ENCODE data around the gene EDEM1.

EDEM1 gene

DNA sequence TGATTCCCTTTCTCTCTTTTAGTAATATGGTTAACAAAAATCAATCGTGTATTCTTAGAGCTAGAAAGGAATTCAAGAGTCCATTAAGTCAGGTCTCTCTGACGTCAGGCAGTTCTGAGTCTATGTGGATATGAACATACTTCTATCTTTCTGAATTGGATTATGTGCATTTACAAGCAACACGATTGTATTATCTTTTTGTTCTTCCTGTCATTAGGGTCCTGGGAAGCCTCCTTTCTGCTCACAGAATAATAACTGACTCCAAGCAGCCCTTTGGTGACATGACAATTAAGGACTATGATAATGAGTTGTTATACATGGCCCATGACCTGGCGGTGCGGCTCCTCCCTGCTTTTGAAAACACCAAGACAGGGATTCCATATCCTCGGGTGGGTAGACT is 14.0 kb downstream of the EDEM1 start:
- TF ChIP-seq, protein P1, sequence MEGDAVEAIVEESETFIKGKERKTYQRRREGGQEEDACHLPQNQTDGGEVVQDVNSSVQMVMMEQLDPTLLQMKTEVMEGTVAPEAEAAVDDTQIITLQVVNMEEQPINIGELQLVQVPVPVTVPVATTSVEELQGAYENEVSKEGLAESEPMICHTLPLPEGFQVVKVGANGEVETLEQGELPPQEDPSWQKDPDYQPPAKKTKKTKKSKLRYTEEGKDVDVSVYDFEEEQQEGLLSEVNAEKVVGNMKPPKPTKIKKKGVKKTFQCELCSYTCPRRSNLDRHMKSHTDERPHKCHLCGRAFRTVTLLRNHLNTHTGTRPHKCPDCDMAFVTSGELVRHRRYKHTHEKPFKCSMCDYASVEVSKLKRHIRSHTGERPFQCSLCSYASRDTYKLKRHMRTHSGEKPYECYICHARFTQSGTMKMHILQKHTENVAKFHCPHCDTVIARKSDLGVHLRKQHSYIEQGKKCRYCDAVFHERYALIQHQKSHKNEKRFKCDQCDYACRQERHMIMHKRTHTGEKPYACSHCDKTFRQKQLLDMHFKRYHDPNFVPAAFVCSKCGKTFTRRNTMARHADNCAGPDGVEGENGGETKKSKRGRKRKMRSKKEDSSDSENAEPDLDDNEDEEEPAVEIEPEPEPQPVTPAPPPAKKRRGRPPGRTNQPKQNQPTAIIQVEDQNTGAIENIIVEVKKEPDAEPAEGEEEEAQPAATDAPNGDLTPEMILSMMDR (conservative IDR thresholded peaks at IDR 0.05; ENCODE audit: low read length): no peak
- no peak for TF ChIP-seq EZH2phosphoT487 (IDR thresholded peaks at IDR 0.05; ENCODE audit: borderline replicate concordance)
- Histone ChIP-seq H3K9ac (ENCODE audit: low read depth, low read length, poor library complexity, severe bottlenecking) (no peak overlapping the region), H2AFZ (ENCODE audit: low read length) (no peak overlapping the region), H4K20me1 (ENCODE audit: insufficient read depth, low read length, poor library complexity, severe bottlenecking) (no peaks in the 10 kb centered on the region), H3K4me3 (ENCODE audit: low read length, poor library complexity, severe bottlenecking) (no peak overlapping the region), H3K9me2 (replicated peaks; ENCODE audit: low read depth, low read length) (no peaks in the 10 kb centered on the region), H3K36me3 (ENCODE audit: insufficient read depth, low read length) (peaks cover 78% of the 10 kb centered on the region), H3K4me2 (ENCODE audit: low read depth, low read length, poor library complexity, severe bottlenecking) (no peak overlapping the region), H3K27me3 (ENCODE audit: insufficient read depth, low read length, poor library complexity, severe bottlenecking) (no peaks in the 10 kb centered on the region), H3K9me3 (ENCODE audit: insufficient read depth, low read depth, low read length) (no peaks in the 10 kb centered on the region), H3F3A (ENCODE audit: low read depth) (0 out of 2 replicates have a peak, but pooled peaks cover 3% of the 10 kb centered on the region), H3K4me1 (ENCODE audit: insufficient read depth, low read length, poor library complexity, severe bottlenecking) (peaks cover 27% of the 10 kb centered on the region), H3K79me2 (ENCODE audit: insufficient read depth, low read length) (peaks cover 33% of the 10 kb centered on the region)

DNA sequence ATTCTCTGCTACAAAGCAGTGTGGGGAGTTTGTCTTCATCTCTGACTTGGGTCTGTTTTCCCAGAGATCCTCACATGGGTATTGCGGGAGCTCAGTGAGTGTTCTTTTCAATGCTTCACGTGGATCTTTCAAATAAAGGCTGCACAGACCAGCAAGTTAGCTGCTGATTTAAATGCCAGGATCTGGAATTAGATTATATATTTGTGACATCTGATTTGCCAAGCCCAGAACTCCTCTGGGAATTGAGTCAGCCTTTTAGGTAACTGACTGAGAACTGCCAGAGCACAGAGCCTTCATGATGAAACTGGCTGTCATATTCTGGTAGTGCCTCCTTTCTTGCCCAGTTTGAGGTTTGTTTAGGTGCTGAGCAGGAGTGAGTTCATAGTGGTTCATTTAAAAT is 14.7 kb downstream of the EDEM1 start:
- Histone ChIP-seq H2AFZ (ENCODE audit: low read length) (no peak overlapping the region), H3K4me3 (ENCODE audit: low read length, poor library complexity, severe bottlenecking) (no peak overlapping the region), H3K4me1 (ENCODE audit: insufficient read depth, low read length, poor library complexity, severe bottlenecking) (peaks cover 20% of the 10 kb centered on the region), H3K4me2 (ENCODE audit: low read depth, low read length, poor library complexity, severe bottlenecking) (no peak overlapping the region), H3K9me2 (replicated peaks; ENCODE audit: low read depth, low read length) (no peaks in the 10 kb centered on the region), H3K27me3 (ENCODE audit: insufficient read depth, low read length, poor library complexity, severe bottlenecking) (no peaks in the 10 kb centered on the region), H3K9me3 (ENCODE audit: insufficient read depth, low read depth, low read length) (no peaks in the 10 kb centered on the region), H3K9ac (ENCODE audit: low read depth, low read length, poor library complexity, severe bottlenecking) (no peak overlapping the region), H3K79me2 (ENCODE audit: insufficient read depth, low read length) (peaks cover 26% of the 10 kb centered on the region), H4K20me1 (ENCODE audit: insufficient read depth, low read length, poor library complexity, severe bottlenecking) (no peaks in the 10 kb centered on the region), H3F3A (ENCODE audit: low read depth) (0 out of 2 replicates have a peak, but pooled peaks cover 1% of the 10 kb centered on the region), H3K36me3 (ENCODE audit: insufficient read depth, low read length) (peaks cover 82% of the 10 kb centered on the region)
- TF ChIP-seq EZH2phosphoT487 (IDR thresholded peaks at IDR 0.05; ENCODE audit: borderline replicate concordance): no peak
- TF ChIP-seq, protein P1 (conservative IDR thresholded peaks at IDR 0.05; ENCODE audit: low read length): no peak

DNA sequence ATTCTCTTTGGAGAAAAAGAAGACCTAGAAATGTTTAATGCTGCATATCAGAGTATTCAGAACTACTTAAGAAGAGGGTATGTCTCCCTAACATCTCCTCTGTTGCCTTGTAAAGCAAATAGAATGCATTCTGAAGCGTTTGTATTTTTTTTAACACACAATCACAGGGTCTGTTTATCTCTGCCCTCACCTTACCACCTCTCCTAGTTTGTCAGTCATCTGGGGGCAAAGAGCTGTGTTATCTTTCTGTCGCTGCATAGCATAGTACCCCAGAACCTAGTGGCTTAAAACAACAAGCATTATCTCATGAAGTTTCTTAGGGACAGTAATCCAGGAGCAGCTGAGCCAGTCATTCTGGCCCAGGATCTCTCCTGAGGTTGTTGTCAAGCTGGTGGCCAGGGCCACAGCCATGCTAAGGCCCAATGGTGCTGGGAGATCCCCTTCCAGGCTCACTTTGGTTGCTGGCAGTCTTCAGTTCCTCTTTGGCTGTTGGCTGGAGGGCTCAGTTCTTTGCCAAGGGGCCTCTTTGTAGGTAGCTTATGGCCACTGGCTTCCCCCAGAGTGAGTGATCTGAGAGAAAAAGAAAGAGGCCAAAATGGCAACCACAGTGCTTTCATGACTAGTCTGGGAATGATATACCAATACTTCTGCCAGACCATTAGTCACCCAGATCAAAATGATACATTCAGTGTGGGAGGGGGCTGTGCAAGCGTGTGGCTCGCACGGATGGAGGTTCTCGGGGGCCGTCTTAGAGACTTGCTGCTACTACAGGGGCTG is 17.8 kb downstream of the EDEM1 start:
- Histone ChIP-seq H3K27me3 (ENCODE audit: insufficient read depth, low read length, poor library complexity, severe bottlenecking) (no peaks in the 10 kb centered on the region), H3K4me2 (ENCODE audit: low read depth, low read length, poor library complexity, severe bottlenecking) (no peak overlapping the region), H2AFZ (ENCODE audit: low read length) (no peak overlapping the region), H3F3A (ENCODE audit: low read depth) (no peaks in the 10 kb centered on the region), H3K4me1 (ENCODE audit: insufficient read depth, low read length, poor library complexity, severe bottlenecking) (no peaks in the 10 kb centered on the region), H3K36me3 (ENCODE audit: insufficient read depth, low read length) (peaks cover 94% of the 10 kb centered on the region), H3K4me3 (ENCODE audit: low read length, poor library complexity, severe bottlenecking) (no peak overlapping the region), H3K9me2 (replicated peaks; ENCODE audit: low read depth, low read length) (no peaks in the 10 kb centered on the region), H3K79me2 (ENCODE audit: insufficient read depth, low read length) (no peaks in the 10 kb centered on the region), H4K20me1 (ENCODE audit: insufficient read depth, low read length, poor library complexity, severe bottlenecking) (no peaks in the 10 kb centered on the region), H3K9ac (ENCODE audit: low read depth, low read length, poor library complexity, severe bottlenecking) (no peak overlapping the region), H3K9me3 (ENCODE audit: insufficient read depth, low read depth, low read length) (no peaks in the 10 kb centered on the region)
- TF ChIP-seq, protein P1 (conservative IDR thresholded peaks at IDR 0.05; ENCODE audit: low read length): no peak
- TF ChIP-seq EZH2phosphoT487 (IDR thresholded peaks at IDR 0.05; ENCODE audit: borderline replicate concordance): no peak
